CD4-positive, alpha-beta T cell treated with Interleukin-6 for 4 hours (primary cell): ENCODE results near the gene ADD2.

Source experiments
- DNase-seq: peaks from one replicate; pipeline ENCODE4 v3.0.0-alpha.2; 2020; ENCODE audit warnings: mixed read lengths

Gene ADD2

DNA sequence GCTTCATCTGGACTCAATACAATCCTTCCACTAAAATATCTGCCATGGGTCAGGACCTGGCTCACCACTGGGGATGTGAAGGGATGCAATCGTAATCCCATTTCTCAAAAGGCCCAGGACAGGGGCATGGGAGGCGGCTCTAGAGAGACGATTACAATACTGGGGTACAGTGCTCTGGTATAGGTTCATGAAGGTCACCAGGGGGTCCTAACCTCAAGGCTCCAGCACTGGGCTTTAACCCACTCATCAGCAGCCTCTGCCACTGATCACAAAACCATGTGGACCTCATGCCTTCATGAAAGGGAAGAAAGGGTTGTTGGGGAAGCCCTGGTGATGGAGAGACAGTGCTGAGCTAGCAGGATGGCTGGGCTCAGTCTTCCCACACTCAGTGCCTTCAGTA lies 48.8 kb downstream of the ADD2 start:
- DNase-seq: no peak

DNA sequence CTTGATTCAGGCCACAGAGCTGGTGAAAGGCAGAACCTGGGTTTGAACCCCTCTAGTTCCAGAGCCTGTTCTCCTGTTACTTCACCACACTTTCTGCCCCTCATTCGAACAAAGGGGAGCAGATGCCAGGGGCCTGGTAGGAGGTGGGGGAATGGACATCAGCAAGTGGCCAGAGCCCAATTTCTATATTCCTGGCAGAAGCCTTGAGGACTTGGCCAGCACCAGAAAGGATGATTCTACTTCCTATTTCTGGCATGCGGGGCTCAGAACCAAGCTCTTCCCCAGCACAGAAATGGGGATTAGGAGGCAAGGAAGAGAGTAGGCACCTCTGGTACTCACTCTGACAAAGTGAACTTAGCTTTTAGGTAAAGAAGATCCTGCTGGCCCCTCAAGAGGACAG lies 49.3 kb downstream of the ADD2 start:
- DNase-seq: no peak

DNA sequence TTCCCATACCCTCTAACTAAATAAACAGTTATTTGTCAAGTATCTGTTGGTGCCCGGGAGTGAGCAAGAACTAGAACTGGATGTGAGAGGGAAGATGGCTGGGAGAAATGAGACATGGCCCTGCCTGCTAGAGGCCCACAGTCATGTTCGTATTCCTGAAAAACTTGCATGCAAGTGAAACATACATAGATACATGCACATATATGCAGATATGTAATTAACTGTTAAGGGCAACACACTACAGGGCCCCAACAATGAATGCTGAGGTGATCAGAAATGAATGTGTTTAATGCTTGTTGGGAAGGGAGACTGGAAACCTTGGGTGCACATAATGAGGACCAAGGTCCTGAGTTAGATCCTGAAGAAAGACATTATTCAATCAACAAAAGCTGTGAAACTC lies 49.8 kb downstream of the ADD2 start:
- no peak for DNase-seq

DNA sequence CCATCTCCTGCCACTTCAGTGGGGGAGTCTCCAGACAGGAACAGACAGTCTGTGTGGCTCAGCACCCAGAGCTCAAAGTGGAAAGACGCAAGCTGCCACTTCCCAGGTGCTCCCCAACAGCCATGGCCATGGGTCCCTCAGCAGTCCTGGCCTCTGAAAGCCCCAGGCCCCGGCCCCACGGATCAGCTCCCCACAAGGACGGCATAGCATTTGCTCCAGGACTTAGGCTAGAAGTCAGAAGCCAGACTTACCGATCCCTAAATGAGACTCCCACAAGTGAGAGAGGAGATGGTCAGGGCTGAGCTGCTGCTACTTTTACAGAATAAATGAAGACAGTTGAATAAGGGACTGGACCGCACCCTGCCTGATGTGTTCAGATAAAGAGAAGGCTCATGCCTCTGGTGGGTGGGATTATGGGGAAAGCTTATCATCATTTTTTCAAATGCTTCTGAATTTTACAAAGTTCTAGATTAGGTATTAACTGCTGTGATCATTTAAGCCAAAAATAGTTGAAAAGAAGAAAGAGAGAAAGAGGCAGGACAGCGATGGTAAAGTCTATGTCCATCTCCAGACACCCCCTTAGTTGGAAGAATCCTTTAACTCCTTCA lies 50.5 kb downstream of the ADD2 start:
- DNase-seq: no peak

DNA sequence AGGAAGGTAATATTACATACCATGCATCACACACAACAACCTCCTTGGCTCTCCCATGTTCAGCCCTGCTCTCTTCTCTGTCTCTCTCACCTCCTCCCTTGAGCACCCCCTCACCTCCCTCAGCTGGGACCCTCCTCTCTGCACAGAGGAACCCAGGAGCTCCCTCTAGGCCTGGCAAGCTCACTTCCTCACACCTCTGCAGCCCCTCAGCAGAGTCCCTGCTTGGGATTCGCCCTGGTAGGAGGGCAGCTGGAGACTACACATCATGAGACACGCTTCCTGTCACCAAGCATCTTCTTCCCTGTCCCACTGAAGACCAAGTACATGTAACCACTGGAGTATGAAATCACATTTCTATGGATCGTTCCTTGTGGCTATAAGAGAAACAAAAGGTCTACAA lies 51.0 kb downstream of the ADD2 start:
- DNase-seq: no peak

DNA sequence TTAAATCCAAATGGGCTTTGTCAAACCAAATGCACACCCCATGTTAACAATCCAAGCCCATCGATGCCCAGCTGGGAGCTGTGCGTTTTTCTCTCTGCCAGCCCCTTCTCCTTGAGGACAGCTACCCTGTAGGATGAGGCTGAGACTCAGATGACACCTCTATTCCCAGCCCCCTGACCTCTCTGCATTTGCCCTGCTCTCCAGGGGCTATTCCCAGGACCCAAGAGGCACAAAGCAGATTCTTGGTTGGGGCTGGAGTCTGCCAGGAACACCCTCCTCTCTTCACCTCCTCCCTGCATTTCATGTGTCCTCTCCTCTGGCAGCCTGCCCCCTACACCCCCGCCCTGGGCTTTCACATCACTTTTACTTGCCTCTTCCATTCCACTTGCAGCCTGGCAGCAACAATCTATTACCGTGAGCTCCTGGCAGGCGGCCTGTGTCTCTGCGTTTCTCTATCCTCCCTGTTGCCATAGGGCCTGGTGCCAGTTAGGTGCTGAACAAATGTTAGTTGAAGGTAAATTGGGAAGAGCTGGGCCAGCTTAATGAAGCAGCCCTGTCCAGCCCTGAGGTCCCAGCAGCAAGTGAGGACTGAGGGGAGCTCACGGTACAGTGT lies 51.8 kb downstream of the ADD2 start:
- no peak for DNase-seq

DNA sequence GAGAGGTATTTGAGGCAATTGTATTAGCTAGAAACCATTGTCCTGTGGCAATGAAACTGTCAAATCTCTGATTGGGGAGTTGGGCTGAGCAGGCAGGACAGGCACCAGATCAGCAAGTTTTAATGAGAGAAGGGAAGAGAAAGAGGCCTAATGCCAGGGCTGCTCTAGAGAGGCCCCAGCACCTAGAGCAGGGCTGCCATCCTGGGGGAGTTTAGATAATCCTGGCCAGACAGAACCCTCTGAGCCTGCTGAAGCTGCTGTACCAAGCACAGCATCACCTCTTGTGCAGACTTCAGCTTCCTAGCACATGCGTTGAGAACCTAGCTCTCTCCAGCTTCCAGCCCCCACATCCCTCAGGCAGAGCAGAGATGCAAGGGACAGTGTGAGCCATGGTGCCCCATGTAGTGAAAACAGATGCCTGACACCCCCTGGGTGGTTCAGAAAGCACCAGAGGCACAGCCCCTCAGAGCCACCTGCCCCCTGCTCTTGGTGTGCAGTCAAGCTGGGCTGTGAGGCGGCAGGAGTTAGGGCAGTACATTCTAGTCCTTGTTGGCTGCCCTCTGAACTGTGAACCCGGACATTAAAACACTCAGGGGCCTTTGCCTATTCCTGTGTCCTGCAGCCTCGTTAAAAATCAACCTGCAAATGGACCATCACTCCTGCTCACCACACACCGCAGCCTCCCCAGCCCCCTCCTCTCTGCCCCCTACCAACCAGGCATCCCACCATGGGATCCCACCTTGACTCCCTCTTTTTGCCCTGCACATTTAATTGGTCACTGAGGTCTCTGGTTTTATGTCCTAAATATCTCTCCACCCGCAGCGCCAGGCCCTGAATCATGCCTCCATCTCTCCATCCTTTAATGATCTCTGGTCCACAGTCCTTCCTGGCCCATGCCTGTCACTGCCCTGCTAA lies 52.7 kb downstream of the ADD2 start:
- DNase-seq: no peak

DNA sequence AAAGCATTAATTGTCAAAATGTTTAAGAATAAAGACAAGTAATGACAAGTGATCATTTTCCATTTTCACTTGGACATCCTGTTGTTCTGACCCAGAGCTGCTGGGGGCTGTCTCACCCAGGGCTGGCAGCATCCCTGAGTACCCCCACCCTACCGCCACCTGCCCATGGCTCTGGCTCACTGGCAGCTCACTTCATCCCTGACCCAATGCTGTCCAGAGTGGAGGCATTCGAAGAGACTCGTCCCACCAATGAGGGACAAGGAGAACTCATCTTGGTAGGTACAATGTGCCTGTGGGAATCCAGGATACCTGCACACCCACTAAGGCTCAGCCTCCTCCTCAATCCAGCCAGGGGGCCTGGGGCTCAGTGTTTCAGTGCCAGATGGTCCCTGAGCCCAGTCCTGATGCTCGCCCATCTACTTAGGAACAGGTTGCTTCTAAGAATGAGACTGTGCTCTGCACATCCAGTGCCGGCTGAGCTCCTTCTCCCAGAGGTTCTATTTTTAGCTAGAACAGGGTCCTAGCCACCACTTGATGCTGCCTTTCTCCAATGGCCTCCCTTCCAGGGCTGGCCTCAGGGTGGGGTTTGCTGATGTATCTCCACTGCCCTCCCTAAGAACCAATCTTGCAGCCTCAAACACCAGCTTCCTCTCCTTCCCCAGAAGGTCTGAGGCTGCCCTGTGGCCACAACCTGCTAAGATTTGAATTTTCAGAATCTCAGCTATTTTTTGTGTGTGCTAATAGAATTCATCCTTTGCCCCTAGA lies 53.7 kb downstream of the ADD2 start:
- DNase-seq: no peak

DNA sequence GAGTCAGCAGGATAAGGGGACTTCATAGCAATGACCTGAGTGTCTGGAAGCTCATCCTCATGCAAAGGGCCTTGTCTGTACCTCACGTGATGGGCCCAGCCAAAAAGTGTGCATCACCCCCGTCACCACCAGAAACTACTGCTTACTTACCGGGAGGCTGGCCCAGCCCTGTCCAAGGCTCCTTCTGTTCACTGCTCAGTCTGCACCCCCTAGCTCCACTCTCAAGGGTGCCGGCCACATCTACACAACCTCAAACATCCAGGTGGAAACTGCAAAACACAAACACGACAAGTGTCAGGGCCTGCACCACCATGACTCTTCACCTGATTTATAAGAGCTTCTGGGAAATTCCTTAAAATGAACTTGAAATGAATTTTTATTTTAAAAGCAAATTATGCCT lies 55.1 kb downstream of the ADD2 start:
- no peak for DNase-seq

DNA sequence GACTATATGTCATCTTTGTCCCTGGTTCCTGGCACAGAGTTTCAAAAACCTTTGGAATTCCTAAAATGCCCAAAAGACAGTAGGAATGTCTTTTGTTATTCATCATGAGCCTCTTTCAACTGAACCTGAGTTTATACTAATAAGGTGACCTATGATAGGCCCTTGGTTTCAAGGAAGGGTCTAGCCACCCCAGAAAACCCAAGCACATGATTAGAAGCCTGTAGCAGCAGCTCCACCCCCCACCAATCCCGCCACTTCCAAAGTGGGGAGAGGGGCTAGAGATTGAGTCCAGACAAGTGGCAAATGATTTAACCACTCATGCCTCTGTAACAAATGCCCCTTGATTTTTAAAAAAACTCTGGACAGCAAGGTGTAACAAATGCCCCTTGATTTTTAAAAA lies 56.8 kb downstream of the ADD2 start:
- no peak for DNase-seq

DNA sequence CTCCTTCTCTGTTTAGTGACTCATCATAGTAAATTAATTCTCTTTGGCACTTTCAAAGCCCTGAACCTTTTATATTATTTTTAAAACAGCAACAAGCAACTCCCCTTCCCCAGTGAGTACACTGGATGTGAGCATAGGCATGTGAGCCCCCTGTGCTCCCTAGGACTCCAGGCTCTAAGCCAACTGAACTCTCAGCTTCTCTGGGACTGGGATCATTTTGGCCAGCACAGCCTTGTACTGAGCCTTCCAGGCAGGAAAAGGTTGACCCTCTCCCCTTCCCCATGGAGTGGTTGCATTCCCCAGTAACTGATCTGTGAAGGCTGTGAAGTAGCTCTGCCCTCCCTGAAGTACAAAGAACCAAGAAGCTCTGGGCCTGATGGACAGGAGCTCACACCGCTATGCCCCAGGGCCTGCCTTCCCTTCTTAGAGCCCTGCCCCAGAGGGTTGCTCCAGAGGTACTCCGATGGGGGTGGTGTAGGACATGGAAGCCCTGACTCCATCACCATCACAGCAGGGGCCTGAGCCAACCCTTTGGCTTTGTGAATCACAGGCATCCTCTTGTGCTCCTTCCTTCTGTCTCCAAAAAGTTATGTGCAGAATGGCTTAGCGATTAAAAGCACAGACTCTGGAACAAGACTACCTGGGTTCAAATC lies 57.8 kb downstream of the ADD2 start:
- no peak for DNase-seq

DNA sequence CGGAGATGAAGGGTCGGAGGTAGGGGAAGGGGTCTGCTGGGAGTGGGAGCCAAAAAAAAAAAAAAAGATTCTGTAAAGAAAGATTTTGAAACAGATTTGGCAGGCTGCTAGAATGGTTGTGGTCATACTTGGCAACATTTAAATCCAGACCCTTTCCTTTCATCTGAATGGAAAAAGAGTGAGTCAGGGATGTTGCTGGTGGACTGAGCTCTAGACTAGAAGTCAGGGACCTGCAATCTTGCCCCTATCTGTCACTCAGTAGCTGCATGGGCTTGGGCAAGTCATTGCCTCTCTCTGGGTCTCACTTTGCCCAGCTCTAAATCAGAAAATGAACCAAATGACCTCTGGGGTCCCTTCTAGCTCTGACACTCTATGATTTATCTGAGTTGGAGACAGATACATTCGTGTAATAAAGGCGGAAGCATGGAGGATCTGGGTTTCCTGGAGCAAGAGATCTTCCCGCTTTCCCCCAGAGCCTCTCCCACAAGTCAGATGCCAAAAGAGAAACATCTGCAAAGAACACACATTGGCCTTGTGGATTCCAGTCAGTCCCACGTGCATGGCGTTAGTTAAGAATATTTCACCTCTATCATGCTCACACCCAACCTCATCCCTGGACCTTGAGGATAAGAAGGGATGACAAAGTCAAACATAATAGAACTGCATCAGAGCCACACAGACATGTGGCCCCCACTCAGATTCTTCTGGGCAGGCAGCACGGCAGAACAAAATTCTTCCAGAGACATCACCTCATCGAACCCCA lies 58.5 kb downstream of the ADD2 start:
- DNase-seq: no peak

DNA sequence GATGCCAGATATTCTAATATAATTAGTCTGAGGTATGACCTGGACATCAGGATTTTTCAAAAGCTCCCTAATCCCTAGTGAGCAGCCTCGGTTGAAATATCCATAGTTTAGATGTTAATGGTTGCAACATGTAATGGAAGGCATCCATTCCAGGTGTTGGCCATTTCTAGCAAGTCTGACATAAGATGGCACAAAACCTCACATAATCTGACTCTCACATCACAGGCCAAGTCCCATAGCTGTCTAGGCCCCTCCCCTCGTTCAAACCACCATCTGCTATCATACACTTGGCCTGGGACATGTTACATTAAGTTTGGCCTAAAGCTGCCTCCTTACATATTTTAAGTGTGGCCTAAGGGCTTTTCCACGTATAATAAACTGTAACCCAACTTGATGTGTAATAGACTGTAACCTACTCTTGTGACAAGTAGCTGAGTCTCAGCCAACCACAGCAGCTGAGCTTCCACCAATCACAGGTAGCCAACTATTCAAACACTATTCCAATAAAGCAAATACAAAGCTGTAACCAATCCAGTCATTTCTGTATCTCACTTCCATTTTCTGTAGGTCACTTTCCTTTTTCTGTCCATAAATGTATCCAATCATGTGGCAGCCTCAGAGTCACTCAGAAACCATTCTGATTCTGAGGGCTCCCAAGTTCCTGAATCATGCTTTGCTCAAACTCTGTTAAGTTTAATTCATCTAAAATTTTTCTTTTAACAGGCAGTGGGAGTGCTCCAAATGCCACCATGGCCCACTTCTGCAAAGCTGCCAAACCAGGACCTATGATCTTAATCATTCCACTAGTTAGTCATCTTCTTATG lies 59.4 kb downstream of the ADD2 start:
- no peak for DNase-seq

DNA sequence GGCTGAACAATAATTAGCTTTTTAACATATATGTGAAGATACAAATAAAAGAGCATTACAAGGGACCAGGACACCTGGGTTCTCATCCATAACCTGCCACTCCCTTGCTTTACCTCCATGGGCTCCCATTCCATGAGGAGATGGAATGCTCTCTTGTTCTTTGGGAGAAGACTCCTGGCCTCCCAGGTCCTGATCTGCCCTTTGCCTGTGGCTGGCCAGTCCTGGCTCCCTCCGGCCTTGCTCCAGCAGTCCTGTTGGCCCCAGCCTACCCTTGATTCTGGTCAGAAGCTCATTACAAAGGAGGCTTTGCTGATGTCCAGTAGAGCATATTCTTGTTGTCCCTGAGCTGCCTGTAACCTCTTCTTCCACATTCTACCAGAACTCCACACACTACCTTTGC lies 60.3 kb downstream of the ADD2 start:
- no peak for DNase-seq

DNA sequence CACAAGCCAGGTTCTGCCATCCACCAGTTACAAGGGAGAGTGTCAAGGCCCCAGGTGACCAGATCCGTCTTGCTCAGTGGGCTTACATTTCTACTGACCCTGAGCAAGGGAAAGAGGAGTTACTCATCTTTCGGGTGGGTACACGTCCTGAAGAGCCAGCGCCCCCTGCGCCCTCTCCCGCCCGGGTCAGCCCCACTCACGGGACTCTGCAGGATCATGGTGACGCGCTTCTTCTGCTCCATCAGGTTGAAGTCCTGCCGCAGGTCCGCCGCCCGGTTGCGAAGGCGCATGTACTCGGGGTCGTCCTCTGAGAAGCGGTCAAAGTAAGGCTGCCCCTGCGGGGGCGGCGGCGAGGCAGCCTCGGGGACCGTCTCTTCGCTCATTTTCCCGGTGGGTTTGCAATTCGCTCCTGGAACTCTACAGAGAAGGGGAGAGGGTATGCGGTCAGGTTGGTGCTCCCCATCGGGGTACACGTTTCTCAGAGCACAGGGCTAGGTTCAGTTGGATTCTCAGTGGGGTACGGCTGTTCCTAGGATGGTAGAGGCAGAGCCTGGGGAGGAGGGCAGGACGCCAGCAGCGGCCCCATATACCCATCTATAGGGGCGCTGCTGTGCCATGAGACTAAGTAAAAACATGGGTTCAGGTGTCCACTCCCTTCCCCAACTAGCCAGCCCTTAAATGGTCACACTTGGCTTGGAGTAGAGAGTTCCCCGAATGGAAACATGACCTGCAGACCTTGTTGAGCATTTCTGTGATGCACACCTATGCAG lies 61.8 kb downstream of the ADD2 start:
- no peak for DNase-seq

DNA sequence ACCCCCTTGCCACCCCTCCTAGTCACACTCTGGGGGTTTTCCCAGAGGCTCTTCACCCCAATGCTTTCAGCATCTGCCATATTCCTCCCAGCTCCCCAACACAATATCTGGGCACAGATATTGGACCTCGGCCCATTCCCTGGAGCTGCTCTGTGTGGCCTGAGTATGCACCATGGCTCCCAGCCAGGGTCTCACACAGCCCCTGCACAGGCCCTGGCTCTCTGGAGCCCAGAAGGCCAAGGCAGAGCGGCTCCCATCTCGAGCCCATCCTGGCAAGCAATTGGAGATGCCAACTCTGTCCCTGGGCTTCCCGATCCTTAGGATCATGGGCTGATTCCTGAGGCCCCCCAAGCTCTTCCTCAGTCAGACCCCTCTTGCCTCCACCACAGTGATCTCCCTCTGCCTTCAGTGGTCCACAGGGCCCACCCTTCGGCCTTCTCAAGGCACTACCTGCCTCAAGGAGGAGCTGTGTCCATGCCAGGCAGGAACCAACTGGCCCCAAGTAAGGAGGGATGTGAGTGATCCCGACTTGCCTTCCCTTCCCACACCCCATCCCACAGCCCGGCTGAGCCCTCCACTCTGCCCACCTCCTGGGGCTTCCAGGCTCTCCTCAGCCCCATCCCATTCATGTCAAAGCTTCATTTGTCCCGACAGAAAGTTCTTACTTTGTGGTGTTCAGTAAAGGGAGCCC lies 62.7 kb downstream of the ADD2 start:
- DNase-seq: no peak

DNA sequence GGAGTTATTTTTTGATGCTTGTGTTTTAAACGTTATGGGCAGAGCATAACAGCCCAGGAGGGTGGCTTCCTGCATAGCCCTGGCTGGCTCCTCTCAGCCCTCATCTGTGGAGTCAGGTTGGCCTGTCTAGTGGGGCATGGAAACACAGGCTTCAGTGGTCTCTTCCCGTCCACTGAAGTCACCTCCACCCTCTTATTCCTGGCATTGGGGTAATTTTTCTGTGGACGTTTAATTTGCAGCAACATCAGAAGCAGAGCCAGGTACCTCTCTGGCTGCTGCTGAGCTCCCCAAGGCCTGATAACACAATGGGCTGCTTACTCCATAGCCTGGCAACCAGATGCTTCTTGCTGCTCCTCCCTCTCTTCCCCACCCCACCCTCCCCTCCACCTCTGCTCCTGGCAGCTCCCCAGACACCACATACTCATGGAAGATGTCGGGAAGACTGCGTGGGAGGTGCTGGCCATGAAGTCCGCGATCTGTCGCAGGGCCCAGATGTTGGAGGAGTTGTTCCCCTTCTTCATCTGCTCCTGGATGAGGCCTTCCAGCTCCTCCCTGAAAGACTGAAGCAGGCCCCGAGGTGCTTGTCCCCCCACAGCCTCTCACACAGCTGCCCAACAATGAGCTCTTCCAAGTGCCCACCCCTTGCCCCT lies 64.0 kb downstream of the ADD2 start:
- DNase-seq: no peak

DNA sequence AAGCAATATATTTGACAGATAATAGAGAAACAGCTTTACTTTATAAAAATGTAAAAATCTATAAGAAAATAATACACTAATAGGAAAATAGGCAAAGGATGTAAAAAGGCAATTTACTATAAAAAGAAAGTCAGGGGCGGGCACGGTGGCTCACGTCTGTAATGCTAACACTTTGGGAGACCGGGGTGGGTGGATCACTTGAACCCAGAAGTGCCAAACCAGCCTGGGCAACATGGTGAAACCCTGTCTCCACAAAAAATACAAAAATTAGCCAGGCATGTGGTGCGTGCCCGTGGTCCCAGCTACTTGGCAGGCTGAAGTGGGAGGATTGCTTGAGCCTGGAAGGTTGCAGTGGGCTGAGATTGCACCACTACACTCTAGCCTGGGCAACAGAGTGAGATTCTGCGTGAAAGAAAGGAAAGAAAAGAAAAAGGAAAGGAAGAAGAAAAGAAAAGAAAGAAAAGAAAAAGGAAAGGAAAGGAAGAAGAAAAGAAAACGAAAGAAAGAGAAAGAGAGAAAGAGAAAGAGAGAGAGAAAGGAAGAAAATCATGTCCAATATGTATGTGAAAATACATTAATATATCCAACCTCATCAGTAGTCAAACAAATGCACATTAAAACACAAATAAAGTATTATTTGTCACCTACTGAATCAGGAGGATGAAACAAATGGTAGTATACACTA lies 65.1 kb downstream of the ADD2 start:
- no peak for DNase-seq

DNA sequence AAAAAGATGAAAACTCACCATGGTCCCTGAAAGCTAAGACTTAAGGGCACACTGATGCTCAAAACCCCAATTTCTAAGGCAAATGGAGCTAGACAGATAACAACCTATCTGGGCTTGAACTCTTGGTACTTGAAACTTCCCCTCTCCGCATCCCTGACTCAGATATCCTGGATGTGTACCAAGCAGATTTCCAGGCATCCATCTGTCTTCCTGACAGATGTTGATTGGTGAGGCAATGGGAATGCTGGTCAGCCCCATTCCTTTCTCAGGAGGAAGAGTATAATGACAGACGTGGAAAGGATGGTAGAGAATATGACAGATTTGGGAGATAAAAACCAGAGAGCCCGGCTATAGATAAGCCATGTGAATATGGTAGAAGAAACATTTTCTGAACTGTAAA lies 69.2 kb downstream of the ADD2 start:
- DNase-seq: no peak
